OCI-LY3 (cell line): ENCODE results near the gene SPP1.

Experiments used
- EZH2phosphoT487 ChIP-seq: fragments of 200-600 bp; shearing (Covaris generic); IDR thresholded peaks from 2 replicates; pipeline ENCODE4 v1.6.1; 2018; ENCODE audit warnings: antibody characterized with exemption, mixed run types, low read depth
- TF ChIP-seq, protein P1 (sequence below): fragments of 200-600, 300-600 bp; sonication (generic); IDR thresholded peaks from 2 replicates; pipeline ENCODE4 v1.5.1; 2014; ENCODE audit warnings: antibody characterized with exemption, low read length, low read depth

DNA sequence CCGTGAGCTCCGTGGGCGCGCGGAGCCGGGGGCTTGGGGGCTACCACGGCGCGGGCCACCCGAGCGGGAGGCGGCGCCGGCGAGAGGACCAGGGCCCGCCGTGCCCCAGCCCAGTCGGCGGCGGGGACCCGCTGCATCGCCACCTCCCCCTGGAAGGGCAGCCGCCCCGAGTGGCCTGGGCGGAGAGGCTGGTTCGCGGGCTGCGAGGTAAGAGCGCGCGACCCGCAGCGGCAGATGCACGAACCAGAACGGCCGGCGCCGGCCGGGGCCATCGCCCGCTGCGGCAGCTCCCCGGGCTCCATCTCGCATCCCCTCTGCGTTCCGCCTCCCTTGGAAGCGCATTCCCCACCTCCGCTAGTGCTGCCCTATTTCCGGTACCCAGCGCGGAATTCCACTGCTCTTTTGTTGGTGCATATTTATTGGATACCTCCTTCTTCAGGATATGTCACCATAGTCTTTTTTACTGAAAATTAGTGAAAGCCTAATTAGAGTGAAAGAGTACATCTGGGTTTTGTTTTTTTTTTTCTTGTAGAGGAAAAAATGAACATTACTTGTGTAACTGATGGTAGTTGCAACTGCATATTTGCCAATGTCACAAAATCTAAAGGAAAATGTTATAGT lies 32.7 kb downstream of the SPP1 start:
- TF ChIP-seq, protein P1, sequence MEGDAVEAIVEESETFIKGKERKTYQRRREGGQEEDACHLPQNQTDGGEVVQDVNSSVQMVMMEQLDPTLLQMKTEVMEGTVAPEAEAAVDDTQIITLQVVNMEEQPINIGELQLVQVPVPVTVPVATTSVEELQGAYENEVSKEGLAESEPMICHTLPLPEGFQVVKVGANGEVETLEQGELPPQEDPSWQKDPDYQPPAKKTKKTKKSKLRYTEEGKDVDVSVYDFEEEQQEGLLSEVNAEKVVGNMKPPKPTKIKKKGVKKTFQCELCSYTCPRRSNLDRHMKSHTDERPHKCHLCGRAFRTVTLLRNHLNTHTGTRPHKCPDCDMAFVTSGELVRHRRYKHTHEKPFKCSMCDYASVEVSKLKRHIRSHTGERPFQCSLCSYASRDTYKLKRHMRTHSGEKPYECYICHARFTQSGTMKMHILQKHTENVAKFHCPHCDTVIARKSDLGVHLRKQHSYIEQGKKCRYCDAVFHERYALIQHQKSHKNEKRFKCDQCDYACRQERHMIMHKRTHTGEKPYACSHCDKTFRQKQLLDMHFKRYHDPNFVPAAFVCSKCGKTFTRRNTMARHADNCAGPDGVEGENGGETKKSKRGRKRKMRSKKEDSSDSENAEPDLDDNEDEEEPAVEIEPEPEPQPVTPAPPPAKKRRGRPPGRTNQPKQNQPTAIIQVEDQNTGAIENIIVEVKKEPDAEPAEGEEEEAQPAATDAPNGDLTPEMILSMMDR: no peak
- TF ChIP-seq EZH2phosphoT487: no peak
